NCI-H524 treated with DMSO at 0.1 percent for 48 hours (cell line): ENCODE results near the gene ABCD1.
"Not testable (repeated sequence)": the region's sequence is repeated elsewhere in the genome, so short reads cannot be mapped to it uniquely, and the experiment has no call there.

ENCODE experiments used
- DNase-seq: peaks from one replicate; lab custom pipeline; 2025; lab: John Stamatoyannopoulos, UW

ABCD1 gene

GRCh38 chrX:153734871-153735270 lies 10.2 kb downstream of the ABCD1 start:
- DNase-seq, result no peak

GRCh38 chrX:153735274-153735673 lies 10.6 kb downstream of the ABCD1 start:
- no peak for DNase-seq

GRCh38 chrX:153736071-153736820 lies 11.6 kb downstream of the ABCD1 start:
- DNase-seq, result no peak

GRCh38 chrX:153736871-153737441 lies 12.3 kb downstream of the ABCD1 start:
- no peak for DNase-seq

GRCh38 chrX:153738056-153738605 lies 13.5 kb downstream of the ABCD1 start:
- no peak for DNase-seq

- DNase-seq, result no peak
Observed at GRCh38 chrX:153739754-153740486, 15.3 kb downstream of the ABCD1 start.

- DNase-seq, result no peak
Observed at GRCh38 chrX:153740631-153741222, 16.1 kb downstream of the ABCD1 start.

GRCh38 chrX:153741446-153741845 lies 16.8 kb downstream of the ABCD1 start:
- DNase-seq, result no peak

- not testable (repeated sequence) for DNase-seq
Observed at GRCh38 chrX:153742111-153742510, 17.5 kb downstream of the ABCD1 start.

- not testable (repeated sequence) for DNase-seq
Observed at GRCh38 chrX:153742796-153743467, 18.3 kb downstream of the ABCD1 start.

- not testable (repeated sequence) for DNase-seq
Observed at GRCh38 chrX:153743468-153744209, 19.0 kb downstream of the ABCD1 start.

- no peak for DNase-seq
Observed at GRCh38 chrX:153744210-153745066, 19.8 kb downstream of the ABCD1 start.

- not testable (repeated sequence) for DNase-seq
Observed at GRCh38 chrX:153745067-153745433, 20.4 kb downstream of the ABCD1 start.

- no peak for DNase-seq
Observed at GRCh38 chrX:153746359-153746758, 21.7 kb downstream of the ABCD1 start.

GRCh38 chrX:153746991-153747390 lies 22.3 kb downstream of the ABCD1 start:
- not testable (repeated sequence) for DNase-seq

- not testable (repeated sequence) for DNase-seq
Observed at GRCh38 chrX:153749017-153749416, 24.4 kb downstream of the ABCD1 start.

GRCh38 chrX:153750127-153750774 lies 25.6 kb downstream of the ABCD1 start:
- DNase-seq, result no peak

GRCh38 chrX:153755136-153755535 lies 30.5 kb downstream of the ABCD1 start:
- no peak for DNase-seq

- DNase-seq, result no peak
Observed at GRCh38 chrX:153761863-153762262, 37.2 kb downstream of the ABCD1 start.
